Liver (tissue), 9 donors: Measurements from ENCODE around the gene SERINC5. TPM values are rescaled to one million over a fixed set of nuclear protein-coding genes. Genes with fewer than 3 reads are reported as not detected.
"Not testable (repeated sequence)": the region's sequence is repeated elsewhere in the genome, so short reads cannot be mapped to it uniquely, and the experiment has no call there.

ENCODE experiments used
- DNase-seq: peaks from one replicate; pipeline ENCODE4 v3.0.0-alpha.2; 2017; ENCODE audit warnings: low spot score
- H3K27ac ChIP-seq, 2 donors: one replicate each; pipeline ENCODE4 v1.7.0; 2013; ENCODE audit warnings: inconsistent platforms in 2 of 2, low read length in 2 of 2, control low read depth in 1 of 2, low read depth in 1 of 2, mild to moderate bottlenecking in 1 of 2
- H3K27me3 ChIP-seq, 4 donors: one replicate each; pipeline versions ENCODE4 v1.6.1 to v1.7.0; 2013; ENCODE audit warnings: low read length in 3 of 4, inconsistent platforms in 1 of 4, mild to moderate bottlenecking in 1 of 4, moderate library complexity in 1 of 4; ENCODE audit not compliant: control insufficient read depth in 4 of 4, insufficient read depth in 4 of 4
- H3K36me3 ChIP-seq, 4 donors: one replicate each; pipeline versions ENCODE4 v1.6.1 to v1.7.0; 2013; ENCODE audit warnings: low read length in 3 of 4, mild to moderate bottlenecking in 3 of 4, low read depth in 1 of 4, moderate library complexity in 1 of 4; ENCODE audit not compliant: control insufficient read depth in 4 of 4, insufficient read depth in 3 of 4
- H3K4me1 ChIP-seq, 4 donors: one replicate each; pipeline versions ENCODE4 v1.6.1 to v1.7.0; 2013; ENCODE audit warnings: low read length in 3 of 4, mild to moderate bottlenecking in 3 of 4, moderate library complexity in 1 of 4; ENCODE audit not compliant: control insufficient read depth in 4 of 4, insufficient read depth in 4 of 4
- H3K4me3 ChIP-seq, 3 donors: one replicate each; pipeline versions ENCODE4 v1.6.1 to v1.7.0; 2013; ENCODE audit warnings: low read length in 3 of 3, control low read depth in 1 of 3, low read depth in 1 of 3, mild to moderate bottlenecking in 1 of 3
- H3K9ac ChIP-seq, 2 donors: one replicate each; pipeline ENCODE4 v1.7.0; 2013; ENCODE audit warnings: low read length in 2 of 2, mild to moderate bottlenecking in 2 of 2, moderate library complexity in 2 of 2, control low read depth in 1 of 2, low read depth in 1 of 2
- H3K9me3 ChIP-seq, 4 donors: one replicate each; pipeline versions ENCODE4 v1.6.1 to v1.7.0; 2013; ENCODE audit warnings: low read length in 3 of 4; ENCODE audit not compliant: control insufficient read depth in 4 of 4
- ATF3 ChIP-seq: IDR thresholded peaks from 2 replicates; pipeline ENCODE4 v1.6.1; 2016; ENCODE audit warnings: antibody characterized with exemption
- CTCF ChIP-seq: fragments of 150-350 bp; IDR thresholded peaks from 2 replicates; pipeline ENCODE4 v1.5.1; 2017; ENCODE audit warnings: improper control_type of control experiment, low read depth, low read length; ENCODE audit not compliant: missing input control
- FOXA1 ChIP-seq: IDR thresholded peaks from 2 replicates; pipeline ENCODE4 v1.6.1; 2016; ENCODE audit warnings: antibody characterized with exemption
- FOXA2 ChIP-seq: IDR thresholded peaks from 2 replicates; pipeline ENCODE4 v1.6.1; 2016; ENCODE audit warnings: antibody characterized with exemption
- GABPA ChIP-seq, 2 donors: IDR thresholded peaks in 1 of 2; conservative IDR thresholded peaks in 1 of 2; 2 replicates each; pipeline ENCODE4 v1.6.1; 2016; ENCODE audit warnings: antibody characterized with exemption in 2 of 2, mild to moderate bottlenecking in 1 of 2, moderate library complexity in 1 of 2
- HNF4A ChIP-seq, 2 donors: conservative IDR thresholded peaks; 2 replicates each; pipeline ENCODE4 v1.6.1; 2016; ENCODE audit warnings: antibody characterized with exemption in 2 of 2, mild to moderate bottlenecking in 2 of 2
- HNF4G ChIP-seq: IDR thresholded peaks from 2 replicates; pipeline ENCODE4 v1.6.1; 2016; ENCODE audit warnings: antibody characterized with exemption
- JUND ChIP-seq, 2 donors: IDR thresholded peaks; 2 replicates each; pipeline ENCODE4 v1.6.1; 2016; ENCODE audit warnings: antibody characterized with exemption in 2 of 2
- MAX ChIP-seq: IDR thresholded peaks from 2 replicates; pipeline ENCODE4 v1.6.1; 2016; ENCODE audit warnings: antibody characterized with exemption
- RAD21 ChIP-seq, 2 donors: IDR thresholded peaks; 2 replicates each; pipeline ENCODE4 v1.6.1; 2016; ENCODE audit warnings: antibody characterized with exemption in 2 of 2, mild to moderate bottlenecking in 2 of 2
- RXRA ChIP-seq, 2 donors: IDR thresholded peaks; 2 replicates each; pipeline ENCODE4 v1.6.1; 2017 to 2018; ENCODE audit warnings: antibody characterized with exemption in 2 of 2, mild to moderate bottlenecking in 1 of 2
- SP1 ChIP-seq: IDR thresholded peaks from 2 replicates; pipeline ENCODE4 v1.6.1; 2018; ENCODE audit warnings: antibody characterized with exemption, mild to moderate bottlenecking
- TAF1 ChIP-seq: conservative IDR thresholded peaks from 2 replicates; pipeline ENCODE4 v1.6.1; 2016; ENCODE audit warnings: antibody characterized with exemption, mild to moderate bottlenecking
- YY1 ChIP-seq: IDR thresholded peaks from 2 replicates; pipeline ENCODE4 v1.6.1; 2016; ENCODE audit warnings: antibody characterized with exemption, mild to moderate bottlenecking
- ZBTB33 ChIP-seq: IDR thresholded peaks from 2 replicates; pipeline ENCODE4 v1.6.1; 2016; ENCODE audit warnings: antibody characterized with exemption
- WGBS: extraction: QIAGEN DNeasy Blood & Tissue Kit; methylation state at CpG from one replicate; pipeline ENCODE4 v1.1.7; 2013; 5-methylcytosine and 5-hydroxymethylcytosine counted together
- polyA plus RNA-seq, 2 donors: library from polyadenylated mRNA; stranded (reverse) in 1 of 2; unstranded in 1 of 2; fragments of 200-250 nt in 1 of 2; fragments of >200 nt in 1 of 2; fragmentation: Nextera tagmentation in 1 of 2; extraction: Ambion mirVana in 1 of 2; gene quantifications; one replicate each; pipeline versions ENCODE4 v1.2.1 to v1.2.3, GENCODE V29; 2013 to 2015
- total RNA-seq, 2 donors: library from RNA; depleted of rRNA; stranded (reverse); fragments of >200 nt; gene quantifications; one replicate each; pipeline ENCODE4 v1.2.3, GENCODE V29; 2014
- donor health status: healthy.
- donor health status: healthy.
- donor health status: healthy.
- donor health status: healthy.
- donor health status: healthy.

The SERINC5 gene
- total and polyA plus RNA-seq, 4 donors: 22.2 to 82.3 (median 32.0) TPM

- Histone ChIP-seq H3K27me3 (no peaks in the 10 kb centered on the region), H3K9ac (no peak overlapping the region), H3K9me3 (no peaks in the 10 kb centered on the region), H3K4me3 (no peak overlapping the region), H3K27ac (no peak overlapping the region), H3K36me3 (peaks cover 0 to 42% (median 33%) of the 10 kb centered on the region in 4 donors), H3K4me1 (no peaks in the 10 kb centered on the region)
- WGBS: 85% methylated on average over 3 of the region's 3 CpGs
- TF ChIP-seq ATF3: no peak
- no peak for DNase-seq
Observed at GRCh38 chr5:80159133-80159815, 96.6 kb downstream of the SERINC5 start.

GRCh38 chr5:80156156-80156555, 99.7 kb downstream of the SERINC5 start:
- DNase-seq: no peak
- Histone ChIP-seq H3K36me3 (peaks cover 0 to 28% (median 24%) of the 10 kb centered on the region in 4 donors), H3K4me1 (peaks cover 0 to 4% (median under 1%) of the 10 kb centered on the region in 4 donors), H3K9ac (no peak overlapping the region), H3K9me3 (no peaks in the 10 kb centered on the region), H3K27ac (no peak overlapping the region), H3K4me3 (no peak overlapping the region), H3K27me3 (no peaks in the 10 kb centered on the region)
- no peak for TF ChIP-seq JUND (IDR thresholded peaks at IDR 0.05)
- TF ChIP-seq HNF4G: no peak
- no peak for TF ChIP-seq CTCF
- no peak for TF ChIP-seq GABPA (IDR thresholded peaks at IDR 0.05 in 1 of 2, conservative IDR thresholded peaks at IDR 0.05 in 1 of 2)
- no peak for TF ChIP-seq SP1
- TF ChIP-seq RXRA (IDR thresholded peaks at IDR 0.05): no peak
- no peak for TF ChIP-seq FOXA1
- TF ChIP-seq MAX: no peak
- no peak for TF ChIP-seq YY1
- no peak for TF ChIP-seq HNF4A (conservative IDR thresholded peaks at IDR 0.05)
- no peak for TF ChIP-seq RAD21 (IDR thresholded peaks at IDR 0.05)
- 85% methylated on average over 5 of the region's 5 CpGs for whole genome bisulfite sequencing

- WGBS: 96% methylated on average over 4 of the region's 4 CpGs
- Histone ChIP-seq H3K27ac (no peak overlapping the region), H3K9me3 (no peaks in the 10 kb centered on the region), H3K4me3 (no peak overlapping the region), H3K9ac (no peak overlapping the region), H3K27me3 (no peaks in the 10 kb centered on the region), H3K36me3 (peaks cover 0 to 37% (median 28%) of the 10 kb centered on the region in 4 donors), H3K4me1 (peaks cover 0 to 4% (median under 1%) of the 10 kb centered on the region in 4 donors)
- TF ChIP-seq FOXA2 (no peak), FOXA1 (no peak), ZBTB33 (no peak), TAF1 (no peak)
- no peak for DNase-seq
Observed at GRCh38 chr5:80154749-80155148, 101.1 kb downstream of the SERINC5 start.

- H3K9ac ChIP-seq, H3K9me3 ChIP-seq, DNase-seq, H3K27ac ChIP-seq, H3K27me3 ChIP-seq, H3K4me3 ChIP-seq, H3K4me1 ChIP-seq: not testable (repeated sequence)
- H3K36me3 ChIP-seq: peaks cover 0 to 39% (median 28%) of the 10 kb centered on the region in 4 donors
- 93% methylated on average over 8 of the region's 8 CpGs for WGBS
Observed at GRCh38 chr5:80154289-80154688, 101.6 kb downstream of the SERINC5 start.
